ENCODE data around the gene PRKAR1B. TPM values are rescaled to one million over a fixed set of nuclear protein-coding genes. Genes with fewer than 3 reads are reported as not detected.

PRKAR1B gene
- total RNA-seq, 2 donors from 2014 or later = 33.5 to 43.2 TPM

- no peaks in the 10 kb centered on the region for H3K27me3 Mint-ChIP-seq (ENCODE audit: insufficient read depth)
- Histone ChIP-seq H3K4me3 (ENCODE audit: low read length) (no peak overlapping the region), H3K4me1 (ENCODE audit: control insufficient read depth, insufficient read depth, low read length) (peaks cover 6% of the 10 kb centered on the region), H3K9me3 (ENCODE audit: control insufficient read depth, low read length) (no peaks in the 10 kb centered on the region), H3K27ac (ENCODE audit: low read depth, low read length) (no peak overlapping the region), H3K36me3 (ENCODE audit: control insufficient read depth, insufficient read depth, low read length) (no peaks in the 10 kb centered on the region), H3K27me3 (ENCODE audit: control insufficient read depth, insufficient read depth, low read length, poor library complexity, severe bottlenecking) (no peaks in the 10 kb centered on the region), H3K9ac (ENCODE audit: extremely low read depth, low read length, poor library complexity, severe bottlenecking) (no peak overlapping the region)
- peaks cover 51% of the 10 kb centered on the region for H3K36me3 Mint-ChIP-seq (ENCODE audit: low read depth)
- H3K4me1 Mint-ChIP-seq = peaks cover 20% of the 10 kb centered on the region
- no peak overlapping the region for H3K4me3 Mint-ChIP-seq
- WGBS, 2 experiments (ENCODE audit: insufficient coverage in 1 of 2, insufficient read length in 1 of 2) = 86 to 89% methylated on average over 11 to 13 of the region's 13 CpGs
- H3K9me3 Mint-ChIP-seq = no peaks in the 10 kb centered on the region
- DNase-seq = no peak
- H3K27ac Mint-ChIP-seq = peak overlapping the region; percentile 44
- TF ChIP-seq CTCF (conservative IDR thresholded peaks at IDR 0.05) = no peak
Observed at GRCh38 chr7:502296-502695, 224.8 kb downstream of the PRKAR1B start.

DNA sequence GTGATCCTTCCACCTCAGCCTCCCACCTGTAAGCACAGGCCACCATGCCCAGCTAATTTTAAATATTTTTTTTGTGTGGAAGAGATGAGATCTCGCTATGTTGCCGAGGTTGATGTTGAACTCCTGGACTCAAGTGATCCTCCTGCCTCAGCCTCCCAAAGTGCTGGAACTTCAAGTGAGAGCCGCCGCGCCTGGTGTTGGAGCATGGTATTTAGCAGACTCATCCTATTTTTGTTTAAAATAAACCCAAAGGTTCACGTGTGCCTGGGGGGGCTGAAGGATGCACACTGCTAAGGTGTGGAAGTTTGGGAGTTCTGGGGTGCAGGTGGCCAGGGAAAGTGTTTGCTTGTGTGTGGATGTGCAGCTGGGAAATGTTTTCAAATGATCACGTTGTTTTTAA lies 225.6 kb downstream of the PRKAR1B start:
- no peaks in the 10 kb centered on the region for H3K36me3 ChIP-seq (ENCODE audit: control insufficient read depth, insufficient read depth, low read length)
- H3K4me1 ChIP-seq (ENCODE audit: control insufficient read depth, insufficient read depth, low read length) = peaks cover 6% of the 10 kb centered on the region
- Mint-ChIP-seq H3K36me3 (ENCODE audit: low read depth) (peaks cover 55% of the 10 kb centered on the region), H3K4me1 (peaks cover 20% of the 10 kb centered on the region), H3K4me3 (no peak overlapping the region), H3K9me3 (no peaks in the 10 kb centered on the region), H3K27me3 (ENCODE audit: insufficient read depth) (no peaks in the 10 kb centered on the region), H3K27ac (no peak overlapping the region)
- H3K27me3 ChIP-seq (ENCODE audit: control insufficient read depth, insufficient read depth, low read length, poor library complexity, severe bottlenecking) = no peaks in the 10 kb centered on the region
- no peak for TF ChIP-seq CTCF (conservative IDR thresholded peaks at IDR 0.05)
- H3K9ac ChIP-seq (ENCODE audit: extremely low read depth, low read length, poor library complexity, severe bottlenecking) = no peak overlapping the region
- no peak overlapping the region for H3K27ac ChIP-seq (ENCODE audit: low read depth, low read length)
- DNase-seq = no peak
- H3K9me3 ChIP-seq (ENCODE audit: control insufficient read depth, low read length) = no peaks in the 10 kb centered on the region
- WGBS, 2 experiments (ENCODE audit: insufficient coverage in 1 of 2, insufficient read length in 1 of 2) = 84 to 94% methylated on average over 6 to 7 of the region's 7 CpGs
- H3K4me3 ChIP-seq (ENCODE audit: low read length) = no peak overlapping the region

GRCh38 chr7:500521-501420 lies 226.3 kb downstream of the PRKAR1B start:
- H3K4me1 ChIP-seq (ENCODE audit: control insufficient read depth, insufficient read depth, low read length) = peaks cover 6% of the 10 kb centered on the region
- Mint-ChIP-seq H3K36me3 (ENCODE audit: low read depth) (peaks cover 55% of the 10 kb centered on the region), H3K4me3 (no peak overlapping the region), H3K4me1 (peaks cover 20% of the 10 kb centered on the region), H3K27me3 (ENCODE audit: insufficient read depth) (no peaks in the 10 kb centered on the region), H3K9me3 (no peaks in the 10 kb centered on the region), H3K27ac (no peak overlapping the region)
- no peak overlapping the region for H3K4me3 ChIP-seq (ENCODE audit: low read length)
- no peaks in the 10 kb centered on the region for H3K27me3 ChIP-seq (ENCODE audit: control insufficient read depth, insufficient read depth, low read length, poor library complexity, severe bottlenecking)
- H3K27ac ChIP-seq (ENCODE audit: low read depth, low read length) = no peak overlapping the region
- H3K36me3 ChIP-seq (ENCODE audit: control insufficient read depth, insufficient read depth, low read length) = no peaks in the 10 kb centered on the region
- WGBS, 2 experiments (ENCODE audit: insufficient coverage in 1 of 2, insufficient read length in 1 of 2) = 94 to 95% methylated on average over 28 to 35 of the region's 35 CpGs
- no peak for DNase-seq
- H3K9me3 ChIP-seq (ENCODE audit: control insufficient read depth, low read length) = no peaks in the 10 kb centered on the region
- no peak overlapping the region for H3K9ac ChIP-seq (ENCODE audit: extremely low read depth, low read length, poor library complexity, severe bottlenecking)
- no peak for TF ChIP-seq CTCF (conservative IDR thresholded peaks at IDR 0.05)

Data from endodermal cell (in vitro differentiated cells).